ENCODE measurements around the gene GPR143. TPM values are rescaled to one million over a fixed set of nuclear protein-coding genes. Genes with fewer than 3 reads are reported as not detected.

The GPR143 gene
- total RNA-seq, 1 donor from 2014 or later = 3.0 TPM

DNA sequence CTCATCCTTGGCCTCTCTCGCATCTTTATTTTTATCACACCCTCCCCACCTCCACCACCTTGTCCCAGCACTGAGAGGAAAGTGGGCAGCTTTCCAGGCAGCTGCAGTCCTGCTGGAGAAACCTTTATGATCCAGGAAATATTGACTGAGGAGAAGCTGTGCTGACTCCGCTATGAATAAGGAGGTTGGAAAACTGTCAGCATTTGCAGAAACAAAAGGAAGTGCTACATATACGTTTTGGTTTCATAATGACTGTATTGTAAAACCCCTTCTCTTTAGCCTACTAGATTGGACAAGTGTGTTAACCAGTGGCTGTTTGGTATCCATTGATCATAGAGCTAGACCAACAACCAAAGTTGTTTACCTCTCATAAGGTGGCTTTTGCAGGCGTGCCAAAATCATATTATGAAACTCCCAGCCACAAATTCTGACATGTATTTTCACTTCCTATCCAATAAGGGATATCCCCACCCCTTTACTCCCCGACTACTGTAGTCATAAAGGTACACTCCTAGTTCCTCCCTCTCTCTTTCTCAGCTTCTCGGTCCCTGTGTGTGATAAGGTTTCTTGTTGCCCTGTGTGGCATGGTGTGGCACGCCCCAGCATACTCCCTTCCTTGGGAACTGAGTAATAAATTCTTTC is 88.4 kb downstream of the GPR143 start:
- Histone ChIP-seq H3K36me3 (ENCODE audit: insufficient read depth, low read length) (no peaks in the 10 kb centered on the region), H3K9me3 (ENCODE audit: insufficient read depth, low read depth, low read length) (no peaks in the 10 kb centered on the region), H3K27ac (ENCODE audit: low read depth, low read length) (no peak overlapping the region), H3K79me2 (ENCODE audit: insufficient read depth, low read length) (no peaks in the 10 kb centered on the region), H3K4me2 (ENCODE audit: low read length) (peak overlapping the region; percentile 30), H3K27me3 (ENCODE audit: insufficient read depth, low read length) (no peaks in the 10 kb centered on the region), H4K20me1 (ENCODE audit: insufficient read depth, low read length) (no peaks in the 10 kb centered on the region), H2AFZ (ENCODE audit: low read depth, low read length) (no peak overlapping the region), H3K4me1 (ENCODE audit: insufficient read depth, low read length) (peaks cover 4% of the 10 kb centered on the region), H3K9ac (ENCODE audit: low read length) (no peak overlapping the region), H3K4me3 (ENCODE audit: insufficient read depth, low read depth, low read length) (no peak overlapping the region)
- Mint-ChIP-seq H3K36me3 (ENCODE audit: low read depth, unreplicated experiment) (peaks cover 6% of the 10 kb centered on the region), H3K9me3 (ENCODE audit: unreplicated experiment) (no peaks in the 10 kb centered on the region), H3K4me1 (ENCODE audit: low read depth, unreplicated experiment) (peaks cover 21% of the 10 kb centered on the region), H3K27me3 (ENCODE audit: low read depth, unreplicated experiment) (no peaks in the 10 kb centered on the region), H3K4me3 (ENCODE audit: unreplicated experiment) (no peak overlapping the region), H3K27ac (ENCODE audit: unreplicated experiment) (no peak overlapping the region)
- FAIRE-seq (peak; percentile 75), DNase-seq (ENCODE audit: low read depth) (peak; percentile 44)
- TF ChIP-seq, protein P1, sequence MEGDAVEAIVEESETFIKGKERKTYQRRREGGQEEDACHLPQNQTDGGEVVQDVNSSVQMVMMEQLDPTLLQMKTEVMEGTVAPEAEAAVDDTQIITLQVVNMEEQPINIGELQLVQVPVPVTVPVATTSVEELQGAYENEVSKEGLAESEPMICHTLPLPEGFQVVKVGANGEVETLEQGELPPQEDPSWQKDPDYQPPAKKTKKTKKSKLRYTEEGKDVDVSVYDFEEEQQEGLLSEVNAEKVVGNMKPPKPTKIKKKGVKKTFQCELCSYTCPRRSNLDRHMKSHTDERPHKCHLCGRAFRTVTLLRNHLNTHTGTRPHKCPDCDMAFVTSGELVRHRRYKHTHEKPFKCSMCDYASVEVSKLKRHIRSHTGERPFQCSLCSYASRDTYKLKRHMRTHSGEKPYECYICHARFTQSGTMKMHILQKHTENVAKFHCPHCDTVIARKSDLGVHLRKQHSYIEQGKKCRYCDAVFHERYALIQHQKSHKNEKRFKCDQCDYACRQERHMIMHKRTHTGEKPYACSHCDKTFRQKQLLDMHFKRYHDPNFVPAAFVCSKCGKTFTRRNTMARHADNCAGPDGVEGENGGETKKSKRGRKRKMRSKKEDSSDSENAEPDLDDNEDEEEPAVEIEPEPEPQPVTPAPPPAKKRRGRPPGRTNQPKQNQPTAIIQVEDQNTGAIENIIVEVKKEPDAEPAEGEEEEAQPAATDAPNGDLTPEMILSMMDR (IDR thresholded peaks at IDR 0.05; ENCODE audit: insufficient read depth, low read depth, low read length) = no peak
- no peak for TF ChIP-seq EZH2 (IDR thresholded peaks at IDR 0.05; ENCODE audit: insufficient read depth, low read length)

DNA sequence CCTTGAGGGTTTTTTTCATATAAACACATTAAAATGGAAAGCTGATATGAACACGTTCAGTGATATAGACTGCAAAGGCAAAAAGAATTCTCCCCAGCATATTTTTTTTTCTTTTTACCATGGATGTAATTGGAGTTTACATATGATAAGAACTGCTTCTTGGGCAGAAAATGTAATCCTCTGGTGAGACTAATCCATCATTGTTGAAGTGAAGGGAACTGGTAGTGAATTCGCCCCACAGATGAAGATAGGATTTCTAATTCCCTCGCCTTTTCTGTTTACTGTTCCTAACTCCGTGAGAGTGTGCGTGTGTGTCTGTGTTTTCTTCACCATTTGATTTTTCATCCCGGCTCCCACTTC is 88.9 kb downstream of the GPR143 start:
- FAIRE-seq (no peak), DNase-seq (ENCODE audit: low read depth) (no peak)
- H4K20me1 ChIP-seq (ENCODE audit: insufficient read depth, low read length) = no peaks in the 10 kb centered on the region
- no peaks in the 10 kb centered on the region for H3K9me3 Mint-ChIP-seq (ENCODE audit: unreplicated experiment)
- H3K4me1 Mint-ChIP-seq (ENCODE audit: low read depth, unreplicated experiment) = peaks cover 17% of the 10 kb centered on the region
- H3K27ac ChIP-seq (ENCODE audit: low read depth, low read length) = no peak overlapping the region
- H3K4me1 ChIP-seq (ENCODE audit: insufficient read depth, low read length) = peaks cover 4% of the 10 kb centered on the region
- H3K9me3 ChIP-seq (ENCODE audit: insufficient read depth, low read depth, low read length) = no peaks in the 10 kb centered on the region
- H3K4me3 ChIP-seq (ENCODE audit: insufficient read depth, low read depth, low read length) = no peak overlapping the region
- H3K36me3 ChIP-seq (ENCODE audit: insufficient read depth, low read length) = no peaks in the 10 kb centered on the region
- H2AFZ ChIP-seq (ENCODE audit: low read depth, low read length) = no peak overlapping the region
- no peaks in the 10 kb centered on the region for H3K27me3 Mint-ChIP-seq (ENCODE audit: low read depth, unreplicated experiment)
- no peak overlapping the region for H3K9ac ChIP-seq (ENCODE audit: low read length)
- TF ChIP-seq, protein P1 (IDR thresholded peaks at IDR 0.05; ENCODE audit: insufficient read depth, low read depth, low read length) = no peak
- TF ChIP-seq EZH2 (IDR thresholded peaks at IDR 0.05; ENCODE audit: insufficient read depth, low read length) = no peak
- H3K4me2 ChIP-seq (ENCODE audit: low read length) = no peak overlapping the region
- H3K4me3 Mint-ChIP-seq (ENCODE audit: unreplicated experiment) = no peak overlapping the region
- H3K27me3 ChIP-seq (ENCODE audit: insufficient read depth, low read length) = no peaks in the 10 kb centered on the region
- no peak overlapping the region for H3K27ac Mint-ChIP-seq (ENCODE audit: unreplicated experiment)
- no peaks in the 10 kb centered on the region for H3K79me2 ChIP-seq (ENCODE audit: insufficient read depth, low read length)
- peaks cover 6% of the 10 kb centered on the region for H3K36me3 Mint-ChIP-seq (ENCODE audit: low read depth, unreplicated experiment)

DNA sequence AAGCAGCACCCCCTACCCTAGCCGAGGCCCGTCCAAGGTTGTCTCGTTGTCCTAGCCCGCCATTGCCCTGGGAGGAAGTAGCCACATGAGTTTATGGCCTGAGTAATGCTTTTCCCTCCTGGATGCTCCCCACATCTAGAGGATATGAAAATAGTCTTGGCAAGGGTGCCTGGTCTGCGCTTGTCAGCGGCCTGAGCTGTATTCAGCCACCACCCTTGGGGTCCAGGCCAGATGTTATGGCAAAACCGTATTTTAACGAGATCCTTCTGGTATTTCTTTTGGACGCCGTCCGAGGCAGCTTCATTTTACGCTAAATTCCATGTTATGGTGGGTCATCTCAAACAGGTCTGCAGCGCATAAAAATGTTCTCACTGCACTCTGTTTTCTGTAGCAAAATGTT is 89.3 kb downstream of the GPR143 start:
- Histone ChIP-seq H4K20me1 (ENCODE audit: insufficient read depth, low read length) (no peaks in the 10 kb centered on the region), H3K4me1 (ENCODE audit: insufficient read depth, low read length) (peaks cover 4% of the 10 kb centered on the region), H3K4me2 (ENCODE audit: low read length) (no peak overlapping the region), H2AFZ (ENCODE audit: low read depth, low read length) (no peak overlapping the region), H3K9me3 (ENCODE audit: insufficient read depth, low read depth, low read length) (no peaks in the 10 kb centered on the region), H3K27me3 (ENCODE audit: insufficient read depth, low read length) (no peaks in the 10 kb centered on the region), H3K27ac (ENCODE audit: low read depth, low read length) (no peak overlapping the region), H3K79me2 (ENCODE audit: insufficient read depth, low read length) (no peaks in the 10 kb centered on the region), H3K9ac (ENCODE audit: low read length) (no peak overlapping the region), H3K36me3 (ENCODE audit: insufficient read depth, low read length) (no peaks in the 10 kb centered on the region), H3K4me3 (ENCODE audit: insufficient read depth, low read depth, low read length) (no peak overlapping the region)
- TF ChIP-seq, protein P1 (IDR thresholded peaks at IDR 0.05; ENCODE audit: insufficient read depth, low read depth, low read length) = no peak
- no peak for TF ChIP-seq EZH2 (IDR thresholded peaks at IDR 0.05; ENCODE audit: insufficient read depth, low read length)
- H3K36me3 Mint-ChIP-seq (ENCODE audit: low read depth, unreplicated experiment) = peaks cover 5% of the 10 kb centered on the region
- no peak overlapping the region for H3K27ac Mint-ChIP-seq (ENCODE audit: unreplicated experiment)
- H3K4me3 Mint-ChIP-seq (ENCODE audit: unreplicated experiment) = no peak overlapping the region
- H3K4me1 Mint-ChIP-seq (ENCODE audit: low read depth, unreplicated experiment) = peaks cover 13% of the 10 kb centered on the region
- no peaks in the 10 kb centered on the region for H3K27me3 Mint-ChIP-seq (ENCODE audit: low read depth, unreplicated experiment)
- no peaks in the 10 kb centered on the region for H3K9me3 Mint-ChIP-seq (ENCODE audit: unreplicated experiment)
- peak; percentile 97 for FAIRE-seq
- no peak for DNase-seq (ENCODE audit: low read depth)

Data from astrocyte (in vitro differentiated cells and primary cell).